Cerebellar nuclear complex (tissue), 1 donor: ENCODE results near the gene UCK1.
"Not testable (repeated sequence)": the region's sequence is repeated elsewhere in the genome, so short reads cannot be mapped to it uniquely, and the experiment has no call there.

ENCODE experiments used
- DNase-seq, 2 experiments: peaks; one replicate each; lab custom pipeline; 2025; lab: John Stamatoyannopoulos, UW

The UCK1 gene

GRCh38 chr9:131554087-131554842 is 23.2 kb upstream of the UCK1 start:
- no peak for DNase-seq

- no peak for DNase-seq
These were observed 21.0 kb upstream of the UCK1 start for GRCh38 chr9:131552030-131552429.

- DNase-seq = not testable (repeated sequence)
These were observed 19.4 kb upstream of the UCK1 start for GRCh38 chr9:131550465-131550864.

GRCh38 chr9:131549186-131549585 is 18.1 kb upstream of the UCK1 start:
- not testable (repeated sequence) for DNase-seq

- DNase-seq = no peak
These were observed 15.4 kb upstream of the UCK1 start for GRCh38 chr9:131546336-131547084.

GRCh38 chr9:131545786-131546335 is 14.8 kb upstream of the UCK1 start:
- no peak for DNase-seq

GRCh38 chr9:131545003-131545785 is 14.1 kb upstream of the UCK1 start, which contains the start of gene PRRT1B:
TSS of gene PRRT1B (plus strand) at chr9:131545523. CDS start at chr9:131545616, 93 bp downstream.
- DNase-seq = no peak

GRCh38 chr9:131543141-131543540 is 12.1 kb upstream of the UCK1 start:
- DNase-seq = no peak

- DNase-seq = no peak
These were observed 8.3 kb upstream of the UCK1 start for GRCh38 chr9:131539223-131539923.

GRCh38 chr9:131537946-131538345 is 6.9 kb upstream of the UCK1 start:
- no peak for DNase-seq

GRCh38 chr9:131534721-131535237 is 3.7 kb upstream of the UCK1 start:
- DNase-seq = no peak

GRCh38 chr9:131530546-131530919 is 530 bp downstream of the UCK1 start:
- DNase-seq = no peak

GRCh38 chr9:131529597-131530545 is 1.2 kb downstream of the UCK1 start:
- no peak for DNase-seq

- no peak for DNase-seq
These were observed 2.1 kb downstream of the UCK1 start for GRCh38 chr9:131528886-131529505.

GRCh38 chr9:131528186-131528585 is 2.9 kb downstream of the UCK1 start:
- no peak for DNase-seq

GRCh38 chr9:131525643-131526565 is 5.2 kb downstream of the UCK1 start:
- DNase-seq = no peak

GRCh38 chr9:131524665-131525315 is 6.3 kb downstream of the UCK1 start:
- DNase-seq = no peak
